Activated CD4-positive, alpha-beta T cell treated with anti-CD3 and anti-CD28 coated beads for 48 hours (primary cell): ENCODE results near the gene PITPNC1.
A peak's percentile ranks its signal among the peaks of the same experiment; 100 is the strongest.

Experiments used
- DNase-seq: peaks from one replicate; pipeline ENCODE4 v3.0.0-alpha.2; 2020

Gene PITPNC1

GRCh38 chr17:67519801-67520251 is 142.7 kb downstream of the PITPNC1 start:
- no peak for DNase-seq

GRCh38 chr17:67520252-67520906 is 143.3 kb downstream of the PITPNC1 start:
- DNase-seq = no peak

GRCh38 chr17:67520916-67521774 is 144.1 kb downstream of the PITPNC1 start:
- no peak for DNase-seq

- no peak for DNase-seq
Observed at GRCh38 chr17:67521775-67522069, 144.6 kb downstream of the PITPNC1 start.

GRCh38 chr17:67523101-67523500 is 146.0 kb downstream of the PITPNC1 start:
- DNase-seq = no peak

GRCh38 chr17:67525239-67526135 is 148.4 kb downstream of the PITPNC1 start:
- no peak for DNase-seq

- no peak for DNase-seq
Observed at GRCh38 chr17:67526700-67527099, 149.6 kb downstream of the PITPNC1 start.

GRCh38 chr17:67528751-67529436 is 151.8 kb downstream of the PITPNC1 start:
- no peak for DNase-seq

GRCh38 chr17:67531291-67531690 is 154.2 kb downstream of the PITPNC1 start:
- DNase-seq = no peak

GRCh38 chr17:67532326-67532871 is 155.3 kb downstream of the PITPNC1 start:
- DNase-seq = no peak

GRCh38 chr17:67534941-67535340 is 157.9 kb downstream of the PITPNC1 start:
- no peak for DNase-seq

GRCh38 chr17:67542219-67543114 is 165.4 kb downstream of the PITPNC1 start:
- peak; percentile 14 for DNase-seq

GRCh38 chr17:67544364-67544955 is 167.4 kb downstream of the PITPNC1 start:
- no peak for DNase-seq

- no peak for DNase-seq
Observed at GRCh38 chr17:67546578-67547527, 169.8 kb downstream of the PITPNC1 start.

GRCh38 chr17:67548693-67549092 is 171.6 kb downstream of the PITPNC1 start:
- DNase-seq = no peak

- no peak for DNase-seq
Observed at GRCh38 chr17:67549820-67550219, 172.7 kb downstream of the PITPNC1 start.

GRCh38 chr17:67554634-67555033 is 177.6 kb downstream of the PITPNC1 start:
- no peak for DNase-seq

- no peak for DNase-seq
Observed at GRCh38 chr17:67555855-67556254, 178.8 kb downstream of the PITPNC1 start.

GRCh38 chr17:67557052-67557845 is 180.2 kb downstream of the PITPNC1 start:
- DNase-seq = no peak
